GM12873 (cell line): Measurements from ENCODE around the gene RAD51B.

Source experiments
- TF ChIP-seq, protein P1 (sequence below): IDR thresholded peaks from 2 replicates; pipeline ENCODE4 v1.5.1; 2012; ENCODE audit warnings: low read depth, mild to moderate bottlenecking, moderate library complexity, low read length, control low read depth; ENCODE audit not compliant: insufficient read depth; ENCODE audit errors: missing control alignments

The RAD51B gene

DNA sequence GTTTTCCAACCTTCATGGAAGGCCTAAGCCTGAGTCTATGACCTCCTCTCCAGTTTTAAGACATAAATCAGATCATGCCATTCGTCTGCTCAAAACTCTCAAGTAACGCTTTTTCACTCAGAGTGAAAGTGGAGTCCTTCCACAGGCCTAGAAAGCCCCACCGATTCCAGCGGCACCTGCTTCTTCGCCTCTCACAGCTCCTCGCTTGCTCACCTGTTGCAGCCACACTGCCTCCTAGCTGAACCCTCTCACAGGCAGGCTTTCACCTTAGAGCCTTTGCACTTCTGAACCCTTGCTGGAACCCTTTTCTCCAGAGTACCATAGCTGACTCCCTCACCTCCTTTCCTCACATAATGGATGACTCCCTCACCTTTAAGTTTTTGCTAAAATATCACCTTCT, 672.2 kb downstream of the RAD51B start:
- TF ChIP-seq, protein P1, sequence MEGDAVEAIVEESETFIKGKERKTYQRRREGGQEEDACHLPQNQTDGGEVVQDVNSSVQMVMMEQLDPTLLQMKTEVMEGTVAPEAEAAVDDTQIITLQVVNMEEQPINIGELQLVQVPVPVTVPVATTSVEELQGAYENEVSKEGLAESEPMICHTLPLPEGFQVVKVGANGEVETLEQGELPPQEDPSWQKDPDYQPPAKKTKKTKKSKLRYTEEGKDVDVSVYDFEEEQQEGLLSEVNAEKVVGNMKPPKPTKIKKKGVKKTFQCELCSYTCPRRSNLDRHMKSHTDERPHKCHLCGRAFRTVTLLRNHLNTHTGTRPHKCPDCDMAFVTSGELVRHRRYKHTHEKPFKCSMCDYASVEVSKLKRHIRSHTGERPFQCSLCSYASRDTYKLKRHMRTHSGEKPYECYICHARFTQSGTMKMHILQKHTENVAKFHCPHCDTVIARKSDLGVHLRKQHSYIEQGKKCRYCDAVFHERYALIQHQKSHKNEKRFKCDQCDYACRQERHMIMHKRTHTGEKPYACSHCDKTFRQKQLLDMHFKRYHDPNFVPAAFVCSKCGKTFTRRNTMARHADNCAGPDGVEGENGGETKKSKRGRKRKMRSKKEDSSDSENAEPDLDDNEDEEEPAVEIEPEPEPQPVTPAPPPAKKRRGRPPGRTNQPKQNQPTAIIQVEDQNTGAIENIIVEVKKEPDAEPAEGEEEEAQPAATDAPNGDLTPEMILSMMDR, result no peak

DNA sequence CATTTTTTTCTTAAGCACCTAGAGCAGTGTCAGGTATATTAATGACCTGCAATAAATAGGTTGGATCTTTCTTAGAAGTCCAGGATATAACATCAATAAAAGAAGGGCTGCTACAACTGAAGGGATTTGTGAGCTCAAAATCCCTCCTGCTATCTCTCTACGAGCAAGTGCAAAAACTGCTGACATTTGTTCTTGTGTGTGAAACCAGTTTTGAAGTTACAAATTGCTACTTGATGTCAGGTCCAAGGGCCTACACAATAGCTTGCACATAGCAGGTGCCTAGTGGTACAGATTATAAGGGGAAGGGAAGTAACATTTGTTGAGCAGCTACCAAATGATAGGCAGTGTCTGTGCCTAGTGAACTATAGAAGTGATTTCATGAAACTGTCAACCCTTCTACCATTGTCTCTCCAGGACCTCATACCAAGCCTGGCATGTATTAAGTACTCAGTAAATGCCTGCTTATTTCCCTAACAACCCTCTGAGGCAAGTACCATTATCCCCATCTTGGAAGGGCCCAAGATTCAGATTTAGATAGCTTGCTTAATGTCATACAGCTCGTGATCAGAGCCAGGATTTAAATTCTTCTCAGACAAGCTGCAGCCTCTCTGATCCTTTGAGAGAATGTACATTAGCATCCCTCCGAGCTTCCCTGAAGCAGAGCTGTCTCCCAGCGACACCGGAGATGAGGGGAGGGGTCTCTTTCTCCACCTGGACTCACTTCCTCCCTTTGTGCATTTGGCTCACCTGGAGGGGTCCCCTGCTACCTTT, 673.0 kb downstream of the RAD51B start:
- TF ChIP-seq, protein P1, result no peak

DNA sequence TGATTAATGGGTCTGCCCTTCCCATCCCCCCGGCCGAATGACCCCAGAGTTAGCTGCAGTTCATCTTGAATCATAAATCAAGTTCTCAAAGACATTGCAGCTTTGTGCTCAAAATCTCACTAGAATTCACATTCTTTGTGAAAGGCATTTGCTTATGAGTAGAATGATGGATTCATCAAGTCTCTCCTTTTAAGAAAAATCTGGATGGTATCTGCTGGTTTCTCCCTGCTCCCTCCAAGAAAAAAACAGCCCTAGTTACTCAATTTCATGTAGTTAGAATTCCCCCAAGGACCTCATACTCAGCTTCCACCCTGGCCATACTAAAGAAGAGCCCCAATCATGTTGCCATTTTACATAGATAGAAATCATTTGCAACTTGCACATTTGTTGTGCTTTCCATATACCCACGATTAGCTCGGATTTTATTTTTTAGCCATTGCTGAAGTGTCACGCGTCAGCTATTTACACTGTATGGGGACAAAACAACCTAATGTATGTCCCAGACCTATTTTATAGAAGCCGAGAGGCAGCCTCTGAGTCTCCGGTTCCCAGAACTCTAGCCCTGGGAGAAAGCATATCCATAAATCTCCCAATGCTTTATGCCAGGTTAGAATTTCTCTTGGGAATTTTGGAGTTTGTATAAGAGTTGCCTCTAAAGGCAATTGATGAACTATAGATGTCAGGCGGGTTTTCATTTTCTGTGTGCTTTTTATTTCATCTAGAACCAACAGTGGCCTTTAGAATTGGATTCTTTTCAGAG, 673.8 kb downstream of the RAD51B start:
- TF ChIP-seq, protein P1, result no peak

DNA sequence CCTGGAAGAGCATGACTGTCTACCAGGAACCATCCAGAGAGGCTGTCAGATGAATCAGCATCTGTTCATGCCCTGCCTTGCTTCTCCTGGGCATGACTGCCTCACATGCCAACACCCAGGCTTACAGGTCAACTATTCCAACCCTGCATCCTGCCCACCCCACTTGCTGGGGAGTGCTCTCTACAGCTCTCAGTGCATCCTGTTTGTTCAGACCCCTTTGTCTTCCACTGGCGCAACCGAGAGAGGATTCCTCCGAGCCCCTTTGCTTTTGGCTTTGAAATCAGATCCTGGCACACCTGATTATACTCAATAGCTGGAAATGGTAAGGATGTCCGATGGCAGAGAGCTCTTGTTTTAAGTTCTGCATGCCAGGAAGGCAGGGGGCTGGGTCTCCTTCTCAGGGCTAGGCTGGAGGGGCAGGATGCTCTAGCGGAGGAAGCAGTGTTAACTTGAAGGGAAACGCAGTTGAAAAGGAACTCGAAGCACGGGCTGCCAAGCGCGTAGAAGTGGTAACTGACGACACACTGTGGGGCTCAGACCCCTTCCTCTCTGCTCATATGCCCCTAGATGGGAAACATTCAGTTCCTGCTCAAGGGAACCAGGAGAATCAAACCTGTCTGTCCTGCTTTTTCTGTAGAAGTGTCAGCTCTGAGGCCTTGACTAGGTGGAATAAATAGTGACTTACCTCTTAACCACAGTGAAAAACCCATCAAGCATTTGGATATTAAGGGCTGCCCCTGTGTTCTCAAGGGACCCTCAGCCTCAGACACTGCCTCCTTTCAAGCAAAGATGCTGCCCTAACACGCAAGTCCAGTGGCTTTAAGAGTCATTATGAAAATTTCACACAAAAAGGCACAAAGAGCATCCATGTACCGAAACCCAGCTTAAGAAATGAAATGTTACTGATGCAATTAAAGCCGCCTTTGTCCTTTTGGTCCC, 675.8 kb downstream of the RAD51B start:
- TF ChIP-seq, protein P1, result no peak

DNA sequence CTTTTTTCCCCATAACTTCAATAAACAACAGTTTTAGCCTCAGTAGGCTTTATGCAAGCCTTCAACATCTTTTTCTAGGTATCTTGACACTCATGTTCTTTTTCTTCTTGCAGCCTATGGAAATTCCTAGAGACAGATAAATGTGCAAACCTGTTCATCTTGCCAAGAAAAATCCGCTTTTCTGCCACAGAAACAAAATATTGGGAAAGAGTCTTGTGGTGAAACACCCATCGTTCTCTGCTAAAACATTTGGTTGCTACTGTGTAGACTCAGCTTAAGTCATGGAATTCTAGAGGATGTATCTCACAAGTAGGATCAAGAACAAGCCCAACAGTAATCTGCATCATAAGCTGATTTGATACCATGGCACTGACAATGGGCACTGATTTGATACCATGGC, 677.4 kb downstream of the RAD51B start:
- TF ChIP-seq, protein P1, result no peak

DNA sequence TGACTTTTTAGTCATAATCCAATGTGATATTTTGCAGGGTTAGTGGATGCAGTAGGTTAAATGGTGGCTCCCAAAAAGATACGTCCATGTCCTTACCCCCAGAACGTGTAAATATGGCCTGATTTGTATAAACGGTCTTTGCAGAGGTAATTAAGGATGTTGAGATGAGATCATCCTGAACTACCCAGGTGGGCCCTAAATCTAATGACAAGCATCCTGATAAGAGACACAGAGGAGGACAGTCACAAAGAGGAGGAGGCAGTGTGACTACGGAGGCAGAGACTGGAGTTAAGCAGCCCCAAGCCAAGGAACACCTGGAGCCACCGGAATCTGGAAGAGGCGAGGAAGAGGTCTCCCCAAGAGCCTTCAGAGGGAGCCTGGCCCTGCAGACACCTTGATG, 679.9 kb downstream of the RAD51B start:
- TF ChIP-seq, protein P1, result no peak
